ENCODE results near the gene LTBP2.

The LTBP2 gene

DNA sequence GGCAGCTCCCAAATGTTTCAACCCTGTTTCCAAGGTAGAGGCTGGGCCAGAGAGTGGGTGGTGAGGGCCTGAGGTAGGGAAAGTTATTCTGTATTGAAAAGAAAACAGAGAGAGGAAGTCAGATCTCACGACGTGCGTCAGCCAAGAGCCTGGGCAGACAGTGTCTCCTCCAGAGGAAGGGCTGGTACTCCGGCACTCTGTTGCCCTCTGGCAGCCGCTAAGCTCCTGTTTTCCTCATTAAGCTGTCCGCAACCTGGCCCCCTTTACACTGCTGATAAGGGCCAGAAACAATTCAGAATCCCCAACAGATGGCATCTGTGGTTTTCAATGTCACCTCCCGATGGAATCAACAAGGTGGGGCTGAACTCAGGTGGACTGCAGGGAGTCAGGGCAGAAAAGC is 26.0 kb upstream of the LTBP2 start:
- DNase-seq (ENCODE audit: low spot score) = no peak

DNA sequence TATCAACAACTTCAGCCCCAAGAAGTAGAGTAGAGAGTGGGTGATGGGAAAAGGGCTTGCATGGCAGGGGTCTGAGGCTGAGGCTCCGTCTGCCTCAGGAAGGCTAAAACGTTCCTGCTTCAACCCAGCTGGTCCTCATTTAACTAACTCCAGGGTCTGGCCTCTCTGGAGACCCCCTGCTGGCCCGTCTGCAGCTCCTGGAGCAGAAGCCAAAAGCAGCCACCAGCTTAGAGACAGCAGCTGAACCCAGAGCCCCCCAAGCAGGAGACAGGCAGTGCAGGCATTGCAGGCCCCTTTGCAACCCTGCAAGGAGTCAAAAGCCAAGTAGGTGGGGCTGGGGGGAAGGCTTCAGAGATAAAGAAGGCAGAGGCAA is 25.1 kb upstream of the LTBP2 start:
- DNase-seq (ENCODE audit: low spot score) = no peak

DNA sequence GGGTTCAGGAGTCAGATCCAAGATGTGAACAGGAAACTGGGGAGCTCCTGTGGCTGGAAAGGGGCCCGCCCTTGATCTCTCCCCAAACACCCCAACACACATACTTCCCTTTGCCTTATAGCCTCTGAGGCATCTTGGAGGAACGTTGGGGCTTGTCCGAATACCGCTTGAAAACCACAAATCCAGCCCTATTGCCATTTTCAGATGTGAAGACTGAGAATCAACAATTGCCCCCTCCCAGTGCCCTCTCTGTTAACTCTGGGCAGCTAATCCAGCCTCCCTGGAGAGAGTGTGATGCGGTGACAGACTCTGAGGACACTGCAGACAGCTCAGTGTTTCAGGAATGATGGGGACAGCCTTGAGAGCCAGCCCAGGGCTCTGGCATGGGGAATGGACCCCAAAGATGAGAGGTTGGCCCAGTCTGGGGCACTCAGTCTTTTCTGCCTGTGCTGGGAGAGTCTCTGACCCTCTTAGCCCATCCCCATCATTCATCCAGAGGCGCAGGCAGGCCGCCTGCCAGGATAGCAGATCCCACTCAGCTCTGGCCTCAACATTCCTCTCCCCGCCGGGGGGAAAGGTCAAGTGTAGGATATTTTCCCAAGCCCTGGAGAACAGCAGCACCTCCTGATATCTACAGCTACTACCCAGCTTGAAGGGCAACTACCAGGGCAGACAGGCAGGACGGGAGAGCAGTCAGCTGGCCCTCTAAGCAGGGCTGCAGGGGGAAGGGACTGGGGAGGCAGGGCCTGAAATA is 24.6 kb upstream of the LTBP2 start:
- no peak for DNase-seq (ENCODE audit: low spot score)

- no peak for DNase-seq (ENCODE audit: low spot score)
These were observed 23.8 kb upstream of the LTBP2 start for GRCh38 chr14:74635847-74636246.

- no peak for DNase-seq (ENCODE audit: low spot score)
These were observed 22.9 kb upstream of the LTBP2 start for GRCh38 chr14:74634964-74635363.

GRCh38 chr14:74634481-74634880 is 22.4 kb upstream of the LTBP2 start:
- DNase-seq (ENCODE audit: low spot score) = no peak

GRCh38 chr14:74630881-74631690 is 19.0 kb upstream of the LTBP2 start:
- no peak for DNase-seq (ENCODE audit: low spot score)

DNA sequence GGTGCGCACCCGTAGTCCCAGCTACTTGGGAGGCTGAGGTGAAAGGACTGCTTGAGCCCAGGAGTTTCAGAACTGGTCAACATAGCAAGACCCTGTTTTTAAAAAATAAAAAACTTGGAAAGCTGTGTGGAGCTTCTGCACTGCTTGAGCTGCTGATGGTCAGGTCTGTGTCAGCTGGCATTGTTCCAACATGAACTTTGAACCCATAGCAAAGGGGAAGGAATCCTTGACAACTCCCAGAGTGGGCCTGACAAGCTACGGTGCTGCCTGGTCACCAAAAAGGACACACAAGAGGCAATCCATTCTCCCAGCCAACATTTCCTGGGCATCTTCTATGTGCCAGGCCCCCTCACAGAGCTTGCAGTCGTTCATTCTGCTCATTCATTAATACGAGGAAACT is 16.4 kb upstream of the LTBP2 start:
- no peak for DNase-seq (ENCODE audit: low spot score)

- no peak for DNase-seq (ENCODE audit: low spot score)
These were observed 15.0 kb upstream of the LTBP2 start for GRCh38 chr14:74627076-74627475.

GRCh38 chr14:74622257-74622656 is 10.2 kb upstream of the LTBP2 start:
- no peak for DNase-seq (ENCODE audit: low spot score)

DNA sequence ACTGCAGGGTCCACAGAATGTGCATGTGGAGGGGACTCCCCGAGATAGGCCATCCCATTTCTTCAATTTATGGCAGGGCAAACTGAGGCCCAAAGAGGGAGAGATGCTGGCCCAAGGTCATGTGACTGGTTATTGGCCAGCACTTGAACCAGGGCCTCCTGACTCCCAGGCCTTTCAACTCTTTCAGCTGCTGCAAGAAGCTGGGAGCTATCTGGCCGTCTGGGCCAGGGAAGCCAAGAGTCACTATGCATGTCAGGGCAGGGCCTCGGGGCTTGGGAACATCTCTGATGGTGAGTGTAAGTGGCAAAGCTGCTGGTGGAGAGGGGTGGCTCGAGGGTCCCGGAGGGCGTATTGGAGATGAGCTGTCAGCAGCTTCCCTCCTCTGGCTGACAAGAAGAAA is 9.5 kb upstream of the LTBP2 start:
- no peak for DNase-seq (ENCODE audit: low spot score)

DNA sequence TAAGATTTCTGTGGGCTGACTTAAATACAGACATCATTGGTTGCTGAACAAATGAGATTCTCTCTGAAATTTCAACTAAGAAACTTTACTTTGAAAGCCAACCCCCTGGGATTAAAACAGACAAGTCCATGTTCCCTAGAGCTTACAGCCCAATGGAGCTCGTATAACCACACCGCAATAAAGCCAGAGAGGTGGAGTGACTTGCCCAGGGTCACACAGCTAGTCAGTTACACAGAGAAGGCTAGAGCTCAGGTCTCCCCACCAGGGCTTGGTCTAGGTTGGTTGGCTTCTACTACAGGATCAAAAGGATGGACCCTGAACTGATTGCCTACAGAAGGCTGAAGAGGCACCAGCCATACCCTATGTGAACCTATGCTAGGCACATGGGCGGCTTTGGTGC is 8.9 kb upstream of the LTBP2 start:
- DNase-seq (ENCODE audit: low spot score) = no peak

- peak; percentile 100 for DNase-seq (ENCODE audit: low spot score)
These were observed 8.5 kb upstream of the LTBP2 start for GRCh38 chr14:74620497-74620921.

DNA sequence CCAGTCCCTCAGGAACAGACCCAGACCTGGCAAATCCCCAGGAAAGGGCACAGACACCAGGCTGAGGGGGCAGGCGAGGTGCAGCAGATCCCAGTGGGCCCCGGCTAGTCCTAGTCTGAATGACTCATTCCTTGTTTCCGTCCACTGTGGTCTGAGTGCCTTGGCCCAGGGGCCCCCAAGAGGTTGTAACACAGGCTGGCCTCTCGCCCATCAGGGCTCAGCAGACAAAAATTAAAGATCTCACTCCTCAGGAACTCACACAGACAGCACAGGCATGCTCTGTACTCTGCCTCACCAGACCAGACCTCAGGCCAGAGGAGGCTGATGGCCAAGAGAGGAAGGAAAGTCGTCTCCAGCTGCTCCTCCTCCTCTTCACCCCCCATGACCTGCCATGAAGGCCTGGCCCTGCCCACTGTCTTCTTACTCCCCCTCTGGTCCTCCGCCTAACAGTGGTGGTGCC is 7.7 kb upstream of the LTBP2 start:
- peak; percentile 100 for DNase-seq (ENCODE audit: low spot score)

- DNase-seq (ENCODE audit: low spot score) = peak; percentile 98
These were observed 6.3 kb upstream of the LTBP2 start for GRCh38 chr14:74618078-74618952.

DNA sequence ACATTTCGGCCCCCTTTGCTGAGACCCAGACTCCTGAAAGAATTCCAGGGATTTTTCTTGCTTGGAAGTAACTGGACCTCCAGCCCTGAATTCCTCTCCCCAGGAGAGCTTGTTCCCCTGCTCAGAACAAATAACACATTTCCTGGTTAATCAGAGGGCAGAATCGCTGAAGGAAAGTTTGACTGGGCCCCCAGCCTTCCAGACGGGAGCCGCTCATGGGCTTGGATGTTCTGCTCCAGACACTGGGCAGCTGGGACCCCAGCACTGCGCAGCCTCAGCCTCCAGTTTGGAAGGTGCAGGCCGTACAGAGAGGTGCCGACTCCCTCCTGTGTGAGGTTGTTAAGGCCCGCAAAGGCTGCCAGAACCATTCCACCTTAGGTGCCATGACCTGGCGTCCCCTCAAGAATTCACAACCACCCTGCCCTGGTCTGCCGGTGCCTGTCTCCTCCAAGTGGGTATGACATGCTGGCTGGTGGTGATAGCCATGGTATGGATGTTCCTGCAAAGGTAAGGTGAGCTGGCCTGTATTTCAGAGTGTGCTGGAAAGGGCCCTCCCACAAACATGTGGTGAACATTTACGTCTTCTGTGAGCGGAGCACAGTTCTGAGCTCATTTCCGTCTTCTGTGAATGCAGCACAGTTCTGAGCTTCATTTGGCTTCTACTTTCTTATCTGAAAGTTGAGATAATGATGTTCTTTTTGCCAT is 5.1 kb upstream of the LTBP2 start:
- DNase-seq (ENCODE audit: low spot score) = peak; percentile 77

DNA sequence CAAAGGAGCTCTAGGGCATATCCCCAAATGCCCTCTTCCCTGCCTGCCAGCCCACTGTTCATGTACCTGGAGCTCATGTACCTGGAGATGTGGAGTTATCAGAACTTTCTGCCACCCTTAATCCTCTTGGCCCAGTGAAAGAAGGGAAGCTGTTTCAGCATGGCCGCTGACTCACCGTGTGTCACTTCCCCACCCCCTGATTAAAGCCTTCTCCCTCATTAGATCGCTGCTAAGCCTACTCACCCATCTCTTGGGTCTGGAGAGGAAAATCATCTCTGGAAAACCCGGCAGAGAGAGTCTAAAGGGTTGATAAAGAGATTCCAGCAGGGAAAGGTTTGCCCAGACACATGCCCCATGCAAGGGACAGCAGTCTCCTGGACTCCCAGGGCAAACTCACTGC is 4.5 kb upstream of the LTBP2 start:
- DNase-seq (ENCODE audit: low spot score) = peak; percentile 94

GRCh38 chr14:74615735-74616134 is 3.7 kb upstream of the LTBP2 start:
- DNase-seq (ENCODE audit: low spot score) = no peak

- DNase-seq (ENCODE audit: low spot score) = peak; percentile 70
These were observed 2.8 kb upstream of the LTBP2 start for GRCh38 chr14:74614508-74615495.

- peak; percentile 39 for DNase-seq (ENCODE audit: low spot score)
These were observed 1.3 kb upstream of the LTBP2 start for GRCh38 chr14:74613211-74613914.

All from kidney tubule cell (primary cell).